NCI-H128 (cell line): ENCODE results near the gene ATP5F1E.
A peak's percentile ranks its signal among the peaks of the same experiment; 100 is the strongest.
"Not testable (repeated sequence)": the region's sequence is repeated elsewhere in the genome, so short reads cannot be mapped to it uniquely, and the experiment has no call there.

Experiments used
- DNase-seq: peaks from one replicate; lab custom pipeline; 2025; ENCODE audit not compliant: unreplicated experiment; lab: John Stamatoyannopoulos, UW

The ATP5F1E gene

DNA sequence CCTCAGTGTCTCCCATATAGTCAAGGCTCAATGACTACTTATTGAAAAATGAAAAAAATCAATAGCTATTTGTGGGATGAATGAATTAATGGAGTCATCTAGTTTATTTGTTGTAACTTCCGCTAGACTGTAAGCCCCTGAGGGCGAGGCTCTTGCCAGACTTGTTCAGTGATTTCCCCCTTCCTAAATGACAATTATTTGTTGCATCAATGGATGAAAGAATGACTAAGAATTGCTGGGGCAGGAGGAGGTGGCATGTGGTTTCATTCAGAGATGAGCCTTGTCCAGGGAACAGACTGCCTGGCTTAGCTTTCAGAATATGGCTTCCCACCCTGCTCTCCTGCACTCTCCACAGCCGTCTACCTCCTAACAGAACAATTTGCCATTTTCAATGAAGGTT, 11.6 kb upstream of the ATP5F1E start:
- no peak for DNase-seq

DNA sequence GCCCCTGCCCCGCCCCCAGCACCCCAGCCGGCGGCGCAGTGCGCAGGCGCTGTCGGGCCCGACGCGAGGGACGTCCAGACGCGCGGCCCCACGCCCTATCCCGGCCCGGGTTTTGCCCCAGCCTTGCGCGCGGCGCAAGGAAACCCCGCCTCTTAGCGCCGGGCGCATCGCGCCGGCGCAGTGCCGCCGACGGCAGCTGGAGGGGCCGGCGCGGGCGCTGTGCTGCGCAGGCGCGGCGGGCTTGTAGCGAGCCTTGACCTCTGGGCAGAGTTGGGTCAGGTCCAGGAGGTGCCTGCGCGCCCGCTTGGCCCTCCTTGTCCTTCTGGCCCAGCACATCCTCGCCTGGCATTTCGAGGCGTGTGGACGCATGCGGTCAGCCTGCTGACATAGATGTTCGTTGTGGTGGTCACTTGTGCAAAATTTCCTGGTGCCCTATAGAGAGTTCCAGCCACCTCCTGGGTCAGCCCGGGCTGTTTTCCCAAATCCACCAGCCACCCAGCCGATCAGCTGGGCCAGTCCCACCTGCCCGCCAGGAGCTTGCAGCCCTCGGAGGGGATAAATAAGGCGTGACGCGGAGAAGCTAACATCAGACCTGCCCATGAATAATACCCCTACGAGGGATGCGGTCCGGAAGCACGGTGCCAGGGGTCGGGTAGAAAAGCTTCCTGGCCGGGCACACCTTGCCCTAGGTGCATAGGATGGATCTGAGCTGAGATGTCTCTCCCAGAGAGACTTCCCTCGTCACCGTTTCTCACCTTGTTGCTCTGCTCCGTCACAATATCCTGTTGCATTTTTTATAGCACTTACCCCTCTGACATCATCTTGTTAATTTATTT, 10.9 kb upstream of the ATP5F1E start:
- peak; percentile 81 for DNase-seq

DNA sequence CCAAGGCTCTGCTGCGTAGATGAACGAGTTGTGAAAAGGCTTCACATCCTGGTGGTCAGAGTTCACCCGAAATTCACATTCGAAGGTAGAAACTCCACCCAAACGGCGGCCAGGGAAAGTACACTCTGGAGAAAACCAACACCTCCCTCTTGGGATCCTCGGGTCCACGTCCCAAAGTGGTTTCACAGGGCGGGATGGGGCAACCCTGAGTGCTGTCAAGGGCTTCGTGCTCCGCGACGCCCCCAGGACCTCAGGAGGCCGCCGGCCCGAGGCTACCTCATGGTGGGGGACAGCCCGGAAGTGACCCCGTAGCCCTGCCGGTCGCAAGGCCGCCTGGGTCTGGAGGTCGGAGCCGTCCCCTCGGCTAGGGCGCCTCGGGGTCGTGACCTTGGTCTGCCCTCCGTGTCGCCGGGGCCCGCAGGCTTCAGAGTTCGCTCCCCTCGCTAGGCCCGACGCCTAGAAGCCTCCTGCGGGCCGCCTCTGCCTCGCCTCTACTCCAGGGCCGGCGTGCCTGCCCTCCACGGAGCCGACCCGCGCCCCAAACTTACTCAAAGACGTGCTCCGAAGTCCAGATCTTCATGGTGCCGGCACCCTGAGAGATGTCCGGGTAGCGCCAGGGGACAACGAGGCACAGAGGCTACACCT, 10.1 kb upstream of the ATP5F1E start, which contains the start of gene PRELID3B:
PRELID3B (minus strand) TSS at position 636 of the 645 bp plus-strand sequence; CDS start at position 580, 56 bp downstream.
- no peak for DNase-seq

DNA sequence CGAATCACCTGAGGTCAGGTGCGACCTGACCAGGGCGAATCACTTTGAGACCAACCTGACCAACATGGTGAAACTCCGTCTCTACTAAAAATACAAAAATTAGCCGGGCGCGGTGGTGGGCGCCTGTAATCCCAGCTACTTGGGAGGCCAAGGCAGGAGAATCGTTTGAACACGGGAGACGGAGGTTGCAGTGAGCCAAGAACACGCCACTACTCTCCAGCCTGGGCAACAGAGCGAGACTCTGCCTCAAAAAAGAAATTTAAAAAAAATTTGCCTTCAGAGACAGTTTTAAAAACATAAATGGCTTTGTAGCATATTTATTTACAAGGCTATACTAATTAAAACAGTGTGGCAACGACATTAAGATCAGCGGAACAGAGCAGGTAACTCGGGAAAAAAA, 9.4 kb upstream of the ATP5F1E start:
- DNase-seq: not testable (repeated sequence)

DNA sequence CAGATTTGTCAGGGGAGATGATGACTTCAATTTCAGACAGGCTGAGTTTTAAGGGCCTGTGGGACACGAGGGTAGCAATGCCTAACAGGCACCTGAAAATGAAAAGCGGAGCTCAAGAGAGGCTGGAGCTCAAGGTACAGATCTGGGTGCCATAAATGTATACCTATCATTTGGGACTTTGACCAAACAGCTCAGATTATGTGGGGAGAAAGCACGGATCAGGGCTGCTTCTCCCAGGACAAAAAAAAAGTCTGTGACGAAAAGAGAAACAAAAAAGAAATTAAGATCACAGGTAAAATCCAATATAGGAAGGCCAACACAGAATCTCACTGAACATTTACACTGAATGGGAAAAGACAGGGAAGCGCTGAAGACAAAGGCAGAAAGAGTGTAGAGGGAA, 8.5 kb upstream of the ATP5F1E start:
- DNase-seq: no peak

DNA sequence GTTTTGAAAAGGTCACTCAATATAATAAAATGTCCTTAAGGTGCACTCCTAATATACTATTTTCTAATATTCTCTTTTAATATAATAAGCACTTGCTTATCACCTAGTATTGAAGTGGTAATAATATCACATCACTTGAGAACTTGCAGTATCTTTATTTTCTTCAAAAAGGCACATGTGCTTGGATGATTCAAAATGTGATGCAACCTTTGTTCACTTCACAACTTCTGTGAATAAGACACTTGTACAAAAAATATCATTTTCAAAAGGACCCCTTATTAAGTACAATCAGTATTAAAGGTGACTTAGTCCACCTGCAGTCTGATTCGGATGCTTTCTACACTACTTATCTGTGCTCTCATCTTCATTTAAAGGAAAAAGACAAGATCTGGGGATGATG, 7.1 kb upstream of the ATP5F1E start:
- no peak for DNase-seq

DNA sequence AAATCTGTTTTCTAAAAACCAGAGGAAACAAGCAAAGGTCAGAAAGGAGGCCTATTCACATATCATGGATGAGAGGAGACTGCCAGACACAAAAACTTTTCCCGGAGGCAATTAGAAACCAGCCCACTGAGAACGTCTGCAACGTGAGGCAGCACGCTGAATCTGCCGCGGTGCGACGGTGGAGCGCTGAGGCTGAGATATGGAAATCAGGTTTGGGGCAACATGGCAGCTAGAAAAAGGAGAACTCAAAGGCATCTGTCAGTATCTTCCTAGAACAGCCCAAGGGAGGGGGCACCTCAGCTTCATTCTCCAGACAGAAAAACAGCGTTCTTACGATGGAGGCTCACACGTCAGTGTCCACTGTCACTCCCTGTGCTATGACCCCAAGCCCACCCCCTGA, 5.3 kb upstream of the ATP5F1E start:
- no peak for DNase-seq

DNA sequence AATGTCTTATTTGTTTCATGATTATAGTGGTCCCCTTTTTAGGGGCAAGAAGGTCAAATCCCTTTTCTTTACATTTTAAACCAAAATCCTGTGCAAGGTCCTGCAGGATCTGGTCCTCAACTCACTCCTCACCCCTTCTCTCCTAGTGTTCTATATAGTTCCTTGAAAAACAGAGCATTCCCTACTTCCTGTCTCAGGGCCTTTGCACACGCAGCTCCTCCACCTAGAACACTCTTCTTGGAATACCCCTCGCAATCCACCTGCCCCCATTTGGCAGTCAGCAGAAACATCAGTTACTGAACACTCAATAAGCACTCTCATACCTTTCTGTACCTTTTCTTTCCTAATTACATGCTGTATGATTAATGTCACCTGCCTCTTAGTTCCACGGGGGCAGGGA, 3.2 kb upstream of the ATP5F1E start:
- no peak for DNase-seq

DNA sequence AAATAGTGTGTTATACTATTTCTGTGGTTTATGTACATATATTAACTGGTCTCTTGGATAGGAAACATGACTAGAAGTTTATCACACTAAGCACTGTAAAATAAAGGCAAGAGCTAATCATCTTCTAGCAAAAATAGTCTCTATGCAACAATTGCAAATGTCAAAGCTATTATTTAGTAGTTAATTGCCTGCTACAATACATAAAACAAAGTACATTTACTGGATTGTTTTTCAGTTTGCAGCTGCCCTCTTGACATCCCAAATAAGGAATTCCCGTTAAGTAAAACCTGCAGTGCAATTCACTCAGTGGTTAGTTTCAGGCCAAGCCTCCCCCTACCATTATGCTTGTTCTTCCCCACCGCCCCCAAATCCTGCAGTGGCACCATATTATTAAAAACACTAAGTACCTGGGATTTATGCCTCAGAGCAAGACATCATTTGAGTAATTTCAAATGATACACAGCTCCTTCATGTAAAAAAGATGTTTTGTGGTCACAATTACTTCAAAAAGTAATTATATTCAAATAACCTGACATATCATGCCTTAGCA, 1.6 kb upstream of the ATP5F1E start:
- no peak for DNase-seq

DNA sequence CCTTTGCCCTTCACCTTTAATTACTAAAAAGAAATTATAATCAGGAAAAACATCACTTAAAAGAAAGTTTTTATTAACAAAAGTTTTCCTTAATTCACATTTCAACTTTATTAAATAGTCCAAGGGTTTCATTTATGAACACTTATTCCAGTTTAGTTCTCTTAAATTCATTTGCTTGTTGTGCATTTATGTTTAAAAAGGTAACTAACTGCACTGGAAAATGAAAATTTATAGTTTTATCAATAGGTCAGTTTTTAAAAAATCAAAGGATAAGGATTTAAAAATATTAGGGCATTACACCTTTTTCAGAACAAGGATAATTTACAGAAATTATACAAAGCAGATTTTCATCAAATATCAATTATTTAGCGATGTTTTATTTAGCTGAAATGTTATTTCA, 958 bp upstream of the ATP5F1E start:
- DNase-seq: no peak

DNA sequence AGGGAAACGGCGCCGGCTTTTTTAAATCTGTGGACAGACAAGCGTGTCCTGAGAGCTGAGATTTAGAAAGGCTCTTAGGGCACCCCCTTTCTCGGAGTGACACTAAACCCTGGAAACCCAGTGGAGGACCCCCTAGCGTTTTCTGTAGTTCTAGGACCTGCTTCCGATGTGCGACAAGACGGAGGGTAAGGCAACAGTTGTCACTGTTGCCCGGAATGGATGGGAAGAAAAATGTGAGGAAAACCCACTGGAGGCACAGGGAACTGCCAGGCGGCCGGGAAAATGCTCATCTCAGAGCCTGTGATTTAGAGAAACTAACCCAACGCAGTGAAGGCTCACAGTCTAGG, 551 bp upstream of the ATP5F1E start:
- DNase-seq: no peak

DNA sequence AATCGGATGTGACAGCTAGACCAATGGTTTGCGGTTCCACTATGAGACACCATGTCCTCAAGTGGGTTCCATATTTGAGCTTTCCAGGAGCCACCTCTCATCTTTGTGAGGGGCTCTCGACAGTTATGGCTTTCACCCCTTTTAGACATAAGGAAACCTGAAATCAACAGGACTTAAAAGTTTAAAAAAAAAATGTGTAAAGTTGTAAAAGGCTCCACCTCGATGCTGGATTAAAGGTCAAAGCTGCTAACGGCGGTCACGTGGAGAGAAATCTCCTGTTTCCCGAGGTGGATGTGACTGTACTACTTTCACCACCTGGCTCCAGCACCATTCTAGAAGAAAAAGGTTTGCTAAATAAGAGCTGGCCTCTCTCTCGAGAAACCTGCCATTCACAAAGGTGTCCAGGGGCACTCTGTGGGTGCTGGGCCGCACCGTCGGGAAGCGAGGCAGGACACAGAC, 542 bp downstream of the ATP5F1E start:
- no peak for DNase-seq

DNA sequence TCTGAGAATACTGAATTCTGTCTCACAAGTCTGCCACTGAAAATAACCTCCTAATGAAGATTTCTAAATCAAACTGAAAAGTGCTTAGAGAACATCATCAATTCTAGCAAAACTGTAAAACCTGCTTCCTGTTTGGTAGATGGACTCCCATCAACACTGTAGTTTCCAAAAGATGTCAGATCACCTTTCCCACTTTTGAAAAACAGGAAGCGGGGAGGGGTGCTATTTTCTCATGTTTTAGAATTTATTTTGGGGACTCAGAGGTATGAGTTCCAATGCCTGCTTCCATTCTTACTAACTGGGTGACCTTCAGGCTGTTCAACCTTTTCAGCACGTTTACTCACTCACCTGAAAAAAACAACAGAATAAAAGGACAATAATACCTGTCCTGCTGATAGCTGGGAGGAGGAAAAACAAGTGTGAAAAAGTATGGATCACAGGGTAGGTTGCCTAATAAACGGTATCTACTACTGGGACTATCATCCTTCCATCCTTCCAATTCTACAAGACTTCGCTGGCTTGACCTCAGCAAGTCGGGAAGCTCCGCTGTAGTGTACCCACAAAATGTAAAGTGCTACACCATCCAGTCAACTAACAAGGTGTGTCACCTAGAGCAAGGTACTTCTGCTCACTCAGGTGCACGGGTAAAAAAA, 1.1 kb downstream of the ATP5F1E start:
- DNase-seq: no peak

DNA sequence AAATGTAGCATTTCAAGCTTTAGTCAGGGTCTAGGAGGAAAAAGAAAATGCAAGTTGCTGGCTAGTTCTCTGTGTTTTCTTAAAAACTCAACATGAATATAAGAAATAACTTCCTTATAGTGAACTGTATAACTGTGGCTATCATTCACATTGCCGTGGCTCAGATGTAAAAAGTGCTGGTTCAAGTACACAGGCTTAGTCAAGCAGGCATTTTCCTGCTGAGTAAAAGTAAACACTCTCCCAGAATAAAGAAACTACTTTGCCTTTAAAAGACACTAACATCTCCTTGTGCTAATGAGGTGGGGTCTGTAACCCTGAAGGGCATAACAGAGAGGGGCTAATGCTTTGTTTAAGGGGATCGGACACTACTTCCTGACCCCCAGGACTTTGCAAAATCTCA, 3.3 kb downstream of the ATP5F1E start:
- DNase-seq: no peak

DNA sequence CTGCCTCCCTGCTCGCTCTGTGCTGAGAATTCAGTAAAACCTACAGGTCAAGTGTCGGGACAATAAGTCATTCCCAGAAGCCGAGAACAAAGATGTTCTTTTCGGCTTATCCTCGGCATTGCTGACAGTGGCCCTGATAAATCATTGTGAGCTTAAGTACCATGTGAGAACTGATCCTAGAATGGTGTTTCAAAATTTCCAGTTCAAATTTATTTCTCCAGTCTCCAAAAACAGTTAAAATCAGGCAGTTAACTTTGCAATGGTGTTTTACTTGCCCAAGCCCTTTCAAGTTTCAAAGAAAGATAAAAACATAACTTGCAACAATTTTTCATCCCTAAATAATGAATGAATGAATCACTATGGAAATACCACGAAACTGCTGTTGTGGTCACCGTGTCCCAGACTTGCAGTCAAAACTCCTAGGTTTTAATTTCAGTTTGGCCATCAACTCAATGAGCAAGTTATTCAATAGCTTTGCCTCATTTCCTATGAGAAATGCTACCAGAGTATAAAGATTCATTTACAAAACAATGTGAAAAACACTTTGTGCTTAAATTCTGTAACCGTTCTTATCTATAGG, 4.3 kb downstream of the ATP5F1E start:
- DNase-seq: no peak

DNA sequence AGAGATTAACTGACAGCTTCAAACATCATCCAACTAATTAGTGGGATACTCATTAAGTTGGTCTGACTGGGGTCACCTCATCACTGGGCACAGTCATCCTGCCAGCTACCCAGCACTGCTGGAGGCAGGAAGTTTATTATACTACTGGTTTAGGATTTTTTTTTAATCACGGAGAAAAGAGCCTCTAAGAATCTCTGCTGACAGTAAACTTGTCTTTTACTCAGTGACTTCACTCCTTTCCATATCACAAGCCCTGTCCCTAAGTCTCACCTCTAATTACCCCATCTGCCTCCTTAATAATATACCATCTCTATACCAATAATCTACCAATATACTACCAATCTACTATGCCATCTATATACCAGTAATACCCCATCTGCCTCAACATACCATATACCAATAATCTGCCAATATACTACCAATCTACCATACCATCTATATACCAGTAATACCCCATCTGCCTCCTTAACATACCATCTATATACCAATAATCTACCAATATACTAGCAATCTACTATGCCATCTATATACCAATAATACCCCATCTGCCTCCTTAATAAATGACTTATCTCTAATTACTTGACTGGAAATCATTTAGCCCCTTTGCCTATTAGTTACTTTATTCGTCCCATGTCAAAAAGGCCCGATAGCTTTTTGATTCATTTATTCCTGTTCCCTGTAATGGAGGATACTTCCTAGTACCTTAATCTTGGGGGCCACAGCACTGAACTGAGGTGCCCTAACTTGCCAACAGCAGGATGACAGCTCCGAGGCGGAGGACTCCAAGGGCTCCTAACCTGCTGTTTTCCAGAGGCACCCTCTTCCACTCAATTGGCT, 5.0 kb downstream of the ATP5F1E start:
- DNase-seq: no peak

DNA sequence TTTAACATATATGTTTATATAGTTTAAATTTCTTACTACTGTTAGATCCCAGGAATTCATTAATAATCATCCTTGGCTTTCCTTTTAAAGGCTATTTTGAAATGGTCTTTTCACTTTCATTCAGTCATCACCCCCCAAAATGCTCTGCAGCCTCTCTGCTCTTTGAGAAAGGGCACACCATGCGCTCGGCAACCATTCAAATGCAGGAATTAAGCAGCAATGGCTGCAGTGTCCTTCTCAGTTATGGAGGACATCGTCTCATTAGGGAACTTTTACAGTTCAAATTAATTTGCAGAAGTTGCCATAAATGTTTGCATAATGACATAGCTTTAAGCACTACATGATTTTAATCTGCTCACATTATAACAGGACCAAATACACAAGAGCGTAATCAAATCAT, 6.6 kb downstream of the ATP5F1E start:
- no peak for DNase-seq

DNA sequence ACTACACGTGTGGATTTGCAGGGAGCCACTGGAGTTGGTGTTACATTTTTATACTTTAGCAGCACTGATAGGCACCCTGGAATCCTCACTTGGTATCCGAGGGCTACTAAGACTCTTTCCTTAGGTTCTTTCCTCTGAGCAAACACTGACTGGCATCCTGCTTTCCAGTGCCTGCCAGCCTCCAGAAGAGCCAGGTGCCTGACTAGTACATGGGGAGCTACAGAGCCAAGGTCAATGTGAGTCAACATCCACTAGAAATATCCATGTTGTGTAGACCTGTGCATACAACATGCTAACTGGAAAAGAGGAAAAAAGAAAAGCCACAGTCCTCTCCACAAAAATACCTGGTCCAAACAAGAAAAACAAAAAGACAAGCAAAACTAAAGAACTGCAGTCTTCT, 7.0 kb downstream of the ATP5F1E start:
- no peak for DNase-seq

DNA sequence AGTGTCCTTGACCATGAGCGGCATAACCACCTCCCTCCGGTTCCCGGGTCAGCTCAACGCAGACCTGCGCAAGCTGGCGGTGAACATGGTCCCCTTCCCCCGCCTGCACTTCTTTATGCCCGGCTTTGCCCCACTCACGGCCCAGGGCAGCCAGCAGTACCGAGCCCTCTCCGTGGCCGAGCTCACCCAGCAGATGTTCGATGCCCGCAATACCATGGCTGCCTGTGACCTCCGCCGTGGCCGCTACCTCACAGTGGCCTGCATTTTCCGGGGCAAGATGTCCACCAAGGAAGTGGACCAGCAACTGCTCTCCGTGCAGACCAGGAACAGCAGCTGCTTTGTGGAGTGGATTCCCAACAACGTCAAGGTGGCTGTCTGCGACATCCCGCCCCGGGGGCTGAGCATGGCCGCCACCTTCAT, 8.0 kb downstream of the ATP5F1E start:
- DNase-seq: no peak

DNA sequence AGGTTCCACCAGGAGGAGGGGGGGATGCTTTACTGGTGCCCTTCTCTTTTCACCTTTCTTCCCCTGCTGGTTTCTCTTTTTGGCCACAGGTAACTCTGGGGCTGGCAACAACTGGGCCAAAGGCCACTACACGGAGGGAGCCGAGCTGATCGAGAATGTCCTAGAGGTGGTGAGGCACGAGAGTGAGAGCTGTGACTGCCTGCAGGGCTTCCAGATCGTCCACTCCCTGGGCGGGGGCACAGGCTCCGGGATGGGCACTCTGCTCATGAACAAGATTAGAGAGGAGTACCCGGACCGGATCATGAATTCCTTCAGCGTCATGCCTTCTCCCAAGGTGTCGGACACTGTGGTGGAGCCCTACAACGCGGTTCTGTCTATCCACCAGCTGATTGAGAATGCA, 8.5 kb downstream of the ATP5F1E start:
- no peak for DNase-seq

DNA sequence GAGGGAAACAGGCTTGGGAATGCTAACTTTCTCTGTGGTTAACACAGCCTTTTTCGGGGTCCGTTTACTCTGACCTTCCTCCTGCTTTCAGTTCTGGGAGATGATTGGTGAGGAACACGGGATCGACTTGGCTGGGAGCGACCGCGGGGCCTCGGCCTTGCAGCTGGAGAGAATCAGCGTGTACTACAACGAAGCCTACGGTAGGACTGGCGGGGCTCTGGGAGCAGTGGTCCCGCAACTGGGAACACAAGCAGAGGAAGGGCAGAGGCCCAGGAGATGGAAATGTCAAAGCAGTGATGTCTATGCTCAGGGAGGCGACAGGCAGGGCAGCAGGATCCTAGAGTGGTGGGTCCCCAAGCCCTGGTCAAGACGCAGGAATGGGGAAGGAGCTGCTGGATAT, 9.4 kb downstream of the ATP5F1E start:
- DNase-seq: no peak
